Measurements from ENCODE around the gene SLC38A8. TPM values are rescaled to one million over a fixed set of nuclear protein-coding genes. Genes with fewer than 3 reads are reported as not detected.

Gene SLC38A8
- total RNA-seq, 3 donors from 2014 or later (not counting 1 experiment from before 2014, with no cell fraction given): not detected

- intact Hi-C loops (cut with micrococcal nuclease): no loop called here
- TF ChIP-seq CTCF (IDR thresholded peaks at IDR 0.05): no peak
- H3K9me3 Mint-ChIP-seq: no peaks in the 10 kb centered on the region
Observed at GRCh38 chr16:84044118-84044488, 1.5 kb upstream of the SLC38A8 start.

GRCh38 chr16:84043486-84044117, 1.0 kb upstream of the SLC38A8 start:
- Histone ChIP-seq H3K9me3 (ENCODE audit: control insufficient read depth, insufficient read depth, low read length) (no peaks in the 10 kb centered on the region), H3K36me3 (ENCODE audit: control insufficient read depth, insufficient read depth, low read length) (no peaks in the 10 kb centered on the region), H3K4me1 (ENCODE audit: control insufficient read depth, insufficient read depth, low read length) (no peaks in the 10 kb centered on the region), H3K27ac (ENCODE audit: low read length) (no peak overlapping the region), H3K27me3 (ENCODE audit: control insufficient read depth, insufficient read depth, low read length) (peaks cover 5% of the 10 kb centered on the region), H3K4me3 (ENCODE audit: low read length) (no peak overlapping the region)
- no peaks in the 10 kb centered on the region for H3K4me1 Mint-ChIP-seq
- peaks cover 10 to 11% of the 10 kb centered on the region in 2 donors for H3K27me3 Mint-ChIP-seq (ENCODE audit: low read depth in 2 of 2)
- DNase-seq (no peak), ATAC-seq (no peak)
- H3K4me3 Mint-ChIP-seq: no peak overlapping the region
- no peaks in the 10 kb centered on the region for H3K9me3 Mint-ChIP-seq
- 36% methylated on average over 18 of the region's 18 CpGs for WGBS (ENCODE audit: insufficient coverage)
- no peak overlapping the region for H3K27ac Mint-ChIP-seq
- no peak for TF ChIP-seq CTCF (IDR thresholded peaks at IDR 0.05)
- H3K36me3 Mint-ChIP-seq: no peaks in the 10 kb centered on the region
- intact Hi-C loops (cut with micrococcal nuclease): no loop called here

More at GRCh38 chr16:84044118-84044488, 1.5 kb upstream of the SLC38A8 start:
- 29% methylated on average over 5 of the region's 5 CpGs for WGBS (ENCODE audit: insufficient coverage)
- Mint-ChIP-seq H3K27ac (no peak overlapping the region), H3K27me3 (ENCODE audit: low read depth in 2 of 2) (peaks cover 10 to 11% of the 10 kb centered on the region in 2 donors), H3K4me1 (no peaks in the 10 kb centered on the region), H3K36me3 (no peaks in the 10 kb centered on the region), H3K4me3 (no peak overlapping the region)
- H3K9me3 ChIP-seq (ENCODE audit: control insufficient read depth, insufficient read depth, low read length): no peaks in the 10 kb centered on the region
- no peak for DNase-seq
- H3K27me3 ChIP-seq (ENCODE audit: control insufficient read depth, insufficient read depth, low read length): peaks cover 5% of the 10 kb centered on the region
- no peak overlapping the region for H3K27ac ChIP-seq (ENCODE audit: low read length)
- H3K4me1 ChIP-seq (ENCODE audit: control insufficient read depth, insufficient read depth, low read length): no peaks in the 10 kb centered on the region
- H3K36me3 ChIP-seq (ENCODE audit: control insufficient read depth, insufficient read depth, low read length): peaks cover under 1% of the 10 kb centered on the region
- no peak overlapping the region for H3K4me3 ChIP-seq (ENCODE audit: low read length)
- ATAC-seq: no peak

- intact Hi-C loops (cut with micrococcal nuclease): no loop called here
- Mint-ChIP-seq H3K9me3 (no peaks in the 10 kb centered on the region), H3K27ac (no peak overlapping the region), H3K4me1 (no peaks in the 10 kb centered on the region), H3K27me3 (ENCODE audit: low read depth in 2 of 2) (peaks cover 10 to 11% of the 10 kb centered on the region in 2 donors), H3K36me3 (no peaks in the 10 kb centered on the region), H3K4me3 (no peak overlapping the region)
- Histone ChIP-seq H3K4me1 (ENCODE audit: control insufficient read depth, insufficient read depth, low read length) (no peaks in the 10 kb centered on the region), H3K27me3 (ENCODE audit: control insufficient read depth, insufficient read depth, low read length) (peaks cover 5% of the 10 kb centered on the region), H3K4me3 (ENCODE audit: low read length) (no peak overlapping the region), H3K9me3 (ENCODE audit: control insufficient read depth, insufficient read depth, low read length) (no peaks in the 10 kb centered on the region), H3K27ac (ENCODE audit: low read length) (no peak overlapping the region), H3K36me3 (ENCODE audit: control insufficient read depth, insufficient read depth, low read length) (no peaks in the 10 kb centered on the region)
- ATAC-seq (no peak), DNase-seq (no peak)
- no peak for TF ChIP-seq CTCF (IDR thresholded peaks at IDR 0.05)
- 63% methylated on average over 22 of the region's 22 CpGs for WGBS (ENCODE audit: insufficient coverage)
Observed at GRCh38 chr16:84042879-84043485, 387 bp upstream of the SLC38A8 start.
